ENCODE data around the gene PIEZO2. TPM values are rescaled to one million over a fixed set of nuclear protein-coding genes. Genes with fewer than 3 reads are reported as not detected.

Gene PIEZO2
- total and polyA plus RNA-seq, 2 of the 8 experiments (the other 6 are each of a cell fraction or from before 2014, with no cell fraction given) = 4.7 to 16.5 TPM

DNA sequence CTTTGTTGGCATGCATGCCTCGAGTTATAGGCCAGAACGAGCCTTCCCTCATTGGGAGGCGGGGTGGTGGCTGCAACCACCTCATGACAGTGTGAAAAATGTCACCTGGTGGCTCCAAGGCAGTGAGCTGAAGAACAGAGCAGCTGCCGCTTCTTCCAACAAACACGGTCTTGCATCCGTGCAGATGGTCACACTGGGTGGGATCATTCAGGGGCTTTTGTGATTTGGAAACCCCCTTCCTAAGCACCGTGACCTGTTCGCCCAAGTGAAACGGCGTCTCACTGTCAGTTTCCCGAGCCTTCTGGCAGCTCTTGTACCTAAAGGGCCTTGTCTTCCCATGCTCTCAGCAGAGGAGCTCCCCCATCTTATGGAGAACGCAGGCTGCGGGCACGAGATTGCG lies 463.9 kb downstream of the PIEZO2 start:
- no peaks in the 10 kb centered on the region for H3K9me3 ChIP-seq (ENCODE audit: insufficient read depth in 2 of 2, low read depth in 1 of 2, low read length in 1 of 2)
- no peaks in the 10 kb centered on the region for H3K23me2 ChIP-seq (ENCODE audit: low read depth, low read length)
- no peak overlapping the region for H4K5ac ChIP-seq (ENCODE audit: insufficient read length, low read depth, low read length)
- no peak overlapping the region for H3K4me2 ChIP-seq (ENCODE audit: insufficient read depth in 1 of 2, low read depth in 2 of 2, low read length in 2 of 2)
- no peak overlapping the region for H2BK5ac ChIP-seq (ENCODE audit: low read depth, low read length)
- WGBS, 2 experiments (ENCODE audit: extremely low coverage in 1 of 2, insufficient coverage in 1 of 2, insufficient read length in 1 of 2, insufficient replicate concordance in 2 of 2, low coverage in 1 of 2, low lambda C conversion rate in 2 of 2, missing lambda C conversion rate in 1 of 2) = 88% methylated on average over 15 of the region's 15 CpGs; no CpG with 5 or more reads in 1 of the 2 experiments
- H3K4ac ChIP-seq (replicated peaks; ENCODE audit: insufficient read length, low read depth, low read length) = no peak overlapping the region
- H2BK15ac ChIP-seq (ENCODE audit: low read length) = no peak overlapping the region
- no peak overlapping the region for H3K23ac ChIP-seq (ENCODE audit: insufficient read length)
- H2AFZ ChIP-seq (ENCODE audit: low read length) = no peak overlapping the region
- CTCF ChIA-PET (ENCODE audit: partially characterized antibody) = interaction anchor here (0.7 to 1.0 kb wide), 4 partner anchors 10 to 125 kb away, joined by 3 read pairs; no protein-coding TSS in a partner anchor
- POLR2A ChIA-PET (ENCODE audit: partially characterized antibody) = no interaction called here
- DNase-seq (ENCODE audit: low read depth in 1 of 2, low spot score in 2 of 2) (no peak), FAIRE-seq (no peak)
- TF ChIP-seq BCL11A (IDR thresholded peaks at IDR 0.05; ENCODE audit: low read depth in 2 of 2, low read length in 2 of 2) (no peak), POU5F1 (IDR thresholded peaks at IDR 0.05; ENCODE audit: low read depth, low read length) (no peak), SP4 (IDR thresholded peaks at IDR 0.05; ENCODE audit: low read length) (no peak), TCF12 (IDR thresholded peaks at IDR 0.05; ENCODE audit: low read depth, low read length) (no peak), HDAC6 (IDR thresholded peaks at IDR 0.05; ENCODE audit: low read depth, low read length) (no peak), PHF8 (conservative IDR thresholded peaks at IDR 0.05; ENCODE audit: low read depth, low read length) (no peak), GTF2F1 (IDR thresholded peaks at IDR 0.05; ENCODE audit: borderline replicate concordance, low read depth, low read length) (no peak)
- TF ChIP-seq, protein P1, sequence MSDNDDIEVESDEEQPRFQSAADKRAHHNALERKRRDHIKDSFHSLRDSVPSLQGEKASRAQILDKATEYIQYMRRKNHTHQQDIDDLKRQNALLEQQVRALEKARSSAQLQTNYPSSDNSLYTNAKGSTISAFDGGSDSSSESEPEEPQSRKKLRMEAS (IDR thresholded peaks at IDR 0.05) = no peak
- no peak overlapping the region for H2BK120ac ChIP-seq (replicated peaks; ENCODE audit: low read depth, low read length)
- H2BK20ac ChIP-seq (ENCODE audit: low read length) = no peak overlapping the region
- no peak overlapping the region for H3K4me3 ChIP-seq (ENCODE audit: extremely low read depth in 1 of 4, insufficient read depth in 2 of 4, low read depth in 3 of 4, low read length in 4 of 4)
- H3K79me2 ChIP-seq (ENCODE audit: control insufficient read depth in 1 of 2, insufficient read depth in 2 of 2, low read length in 2 of 2) = no peaks in the 10 kb centered on the region
- no peaks in the 10 kb centered on the region for H3K4me1 ChIP-seq (replicated peaks in 1 of 4; ENCODE audit: control insufficient read depth in 3 of 4, insufficient read depth in 4 of 4, low read length in 3 of 4)
- no peaks in the 10 kb centered on the region; a peak in 1 of 7 replicates for H3K27me3 ChIP-seq (replicated peaks in 1 of 4; ENCODE audit: control insufficient read depth in 3 of 4, extremely low read depth in 1 of 4, insufficient read depth in 3 of 4, low read length in 3 of 4)
- no peak overlapping the region for H3K56ac ChIP-seq (replicated peaks; ENCODE audit: insufficient read length, low read depth, low read length)
- no peak overlapping the region for H3K14ac ChIP-seq (ENCODE audit: insufficient read length)
- H4K91ac ChIP-seq (replicated peaks; ENCODE audit: insufficient read length, low read length) = no peak overlapping the region
- H3K79me1 ChIP-seq (ENCODE audit: low read depth, low read length) = no peaks in the 10 kb centered on the region
- H3K27ac ChIP-seq (ENCODE audit: low read depth, low read length) = no peak overlapping the region
- no peak overlapping the region for H2BK12ac ChIP-seq (ENCODE audit: low read depth, low read length)
- no peaks in the 10 kb centered on the region for H4K20me1 ChIP-seq (replicated peaks in 1 of 2; ENCODE audit: control insufficient read depth in 1 of 2, insufficient read depth in 2 of 2, low read length in 2 of 2)
- H4K8ac ChIP-seq (ENCODE audit: extremely low read depth, insufficient read depth, low read length) = peak overlapping the region; percentile 36; the same call in 1 of the 2 replicates
- no peak overlapping the region for H3K18ac ChIP-seq (ENCODE audit: extremely low read depth, low read length)
- no peak overlapping the region for H3K9ac ChIP-seq (replicated peaks in 1 of 4; ENCODE audit: extremely low read depth in 1 of 4, low read depth in 3 of 4, low read length in 3 of 4)
- no peaks in the 10 kb centered on the region for H3K36me3 ChIP-seq (ENCODE audit: control insufficient read depth in 2 of 4, insufficient read depth in 4 of 4, low read length in 3 of 4)
- H2AK5ac ChIP-seq (ENCODE audit: low read depth, low read length) = no peak overlapping the region
